Mesenchymal stem cell (in vitro differentiated cells and primary cell): ENCODE results near the gene MZF1.

ENCODE experiments used
- DNase-seq: peaks from one replicate; pipeline ENCODE4 v3.0.0-alpha.2; 2013
- H2AFZ ChIP-seq: one replicate; pipeline ENCODE4 v1.6.1; 2013; ENCODE audit warnings: low read depth, mild to moderate bottlenecking, control low read depth, inconsistent platforms, low read length, moderate library complexity
- H2AK5ac ChIP-seq: 2 replicates; pipeline ENCODE4 v1.6.1; 2013; ENCODE audit warnings: low read length, moderate library complexity, mild to moderate bottlenecking, inconsistent platforms; ENCODE audit not compliant: severe bottlenecking
- H2BK120ac ChIP-seq: one replicate; pipeline ENCODE4 v1.6.1; 2013; ENCODE audit warnings: low read depth, mild to moderate bottlenecking, inconsistent platforms, low read length, moderate library complexity
- H2BK12ac ChIP-seq, 2 experiments: one replicate each; pipeline ENCODE4 v1.6.1; 2013; ENCODE audit warnings: inconsistent platforms in 2 of 2, low read length in 2 of 2, mild to moderate bottlenecking in 2 of 2, moderate library complexity in 2 of 2, control low read depth in 1 of 2
- H2BK15ac ChIP-seq: one replicate; pipeline ENCODE4 v1.6.1; 2013; ENCODE audit warnings: mild to moderate bottlenecking, low read depth, inconsistent platforms; ENCODE audit not compliant: poor library complexity, severe bottlenecking
- H2BK5ac ChIP-seq: 2 replicates; pipeline ENCODE4 v1.6.1; 2013; ENCODE audit warnings: low read depth, mild to moderate bottlenecking, low read length, control low read depth, inconsistent platforms; ENCODE audit not compliant: poor library complexity, severe bottlenecking
- H3K14ac ChIP-seq, 2 experiments: one replicate each; pipeline ENCODE4 v1.6.1; 2013; ENCODE audit warnings: inconsistent platforms in 2 of 2, low read length in 2 of 2, control low read depth in 1 of 2, mild to moderate bottlenecking in 1 of 2, moderate library complexity in 1 of 2
- H3K18ac ChIP-seq, 2 experiments: one replicate each; pipeline ENCODE4 v1.6.1; 2013; ENCODE audit warnings: inconsistent platforms in 2 of 2, low read length in 2 of 2, control low read depth in 1 of 2, low read depth in 1 of 2, mild to moderate bottlenecking in 1 of 2
- H3K23ac ChIP-seq, 2 experiments: one replicate each; pipeline ENCODE4 v1.6.1; 2013; ENCODE audit warnings: inconsistent platforms in 2 of 2, low read length in 2 of 2, mild to moderate bottlenecking in 2 of 2, moderate library complexity in 2 of 2, control low read depth in 1 of 2
- H3K27ac ChIP-seq: 2 replicates; pipeline ENCODE4 v1.5.1; 2013; ENCODE audit warnings: mild to moderate bottlenecking, moderate library complexity, low read length, control low read depth, inconsistent platforms; ENCODE audit not compliant: poor library complexity, severe bottlenecking
- H3K27me3 ChIP-seq, 2 experiments: 2 replicates each; pipeline versions ENCODE4 v1.6.1 to v1.7.0; 2013; ENCODE audit warnings: low read length in 2 of 2, mild to moderate bottlenecking in 2 of 2, moderate library complexity in 2 of 2, control low read depth in 1 of 2, inconsistent platforms in 1 of 2; ENCODE audit not compliant: control insufficient read depth in 1 of 2, insufficient read depth in 1 of 2
- H3K36me3 ChIP-seq, 2 experiments: 2 replicates each; pipeline versions ENCODE4 v1.6.1 to v1.7.0; 2013; ENCODE audit warnings: low read length in 2 of 2, control low read depth in 1 of 2, inconsistent platforms in 1 of 2, low read depth in 1 of 2, mild to moderate bottlenecking in 1 of 2; ENCODE audit not compliant: insufficient read depth in 2 of 2, control insufficient read depth in 1 of 2
- H3K4ac ChIP-seq, 2 experiments: one replicate each; pipeline ENCODE4 v1.6.1; 2013; ENCODE audit warnings: inconsistent platforms in 2 of 2, low read length in 2 of 2, mild to moderate bottlenecking in 2 of 2, moderate library complexity in 2 of 2, control low read depth in 1 of 2, low read depth in 1 of 2
- H3K4me1 ChIP-seq: 2 replicates; pipeline ENCODE4 v1.6.1; 2013; ENCODE audit warnings: low read depth, low read length, control low read depth; ENCODE audit not compliant: control insufficient read depth, insufficient read depth
- H3K4me2 ChIP-seq: 2 replicates; pipeline ENCODE4 v1.6.1; 2013; ENCODE audit warnings: low read length, mild to moderate bottlenecking, inconsistent platforms; ENCODE audit not compliant: poor library complexity, severe bottlenecking
- H3K4me3 ChIP-seq, 2 experiments: 2 replicates each; pipeline versions ENCODE4 v1.5.1 to v1.7.0; 2013; ENCODE audit warnings: low read length in 2 of 2, mild to moderate bottlenecking in 2 of 2, control low read depth in 1 of 2, low read depth in 1 of 2; ENCODE audit not compliant: insufficient read depth in 1 of 2
- H3K79me1 ChIP-seq: replicated peaks from 2 replicates; pipeline ENCODE4 v1.6.1; 2013; ENCODE audit warnings: mild to moderate bottlenecking, control low read depth, low read length, inconsistent platforms; ENCODE audit not compliant: poor library complexity, severe bottlenecking
- H3K9ac ChIP-seq: 2 replicates; pipeline ENCODE4 v1.7.0; 2013; ENCODE audit warnings: mild to moderate bottlenecking, low read length, moderate library complexity
- H3K9me3 ChIP-seq: 2 replicates; pipeline ENCODE4 v1.7.0; 2013; ENCODE audit warnings: mild to moderate bottlenecking, low read length; ENCODE audit not compliant: control insufficient read depth
- H4K8ac ChIP-seq: one replicate; pipeline ENCODE4 v1.6.1; 2013; ENCODE audit warnings: inconsistent platforms, mild to moderate bottlenecking, low read length, moderate library complexity
- H4K91ac ChIP-seq: one replicate; pipeline ENCODE4 v1.6.1; 2013; ENCODE audit warnings: mild to moderate bottlenecking, low read length, inconsistent platforms
- WGBS: methylation state at CpG from one replicate; pipeline ENCODE4 v1.1.7; 2013; ENCODE audit warnings: mixed read lengths; 5-methylcytosine and 5-hydroxymethylcytosine counted together

Gene MZF1

GRCh38 chr19:58569191-58569942, 3.8 kb downstream of the MZF1 start:
- Histone ChIP-seq H3K36me3 (peaks cover 37 to 59% of the 10 kb centered on the region in 2 experiments), H4K91ac (peak overlapping the region; percentile 18), H3K4me3 (no peak overlapping the region), H3K4ac (no peak overlapping the region), H3K9ac (no peak overlapping the region), H3K23ac (no peak overlapping the region), H2AK5ac (no peak overlapping the region), H3K14ac (no peak overlapping the region), H2BK5ac (no peak overlapping the region), H2AFZ (no peak overlapping the region), H2BK12ac (no peak overlapping the region), H3K27me3 (no peaks in the 10 kb centered on the region), H3K79me1 (peaks cover 33% of the 10 kb centered on the region), H2BK15ac (no peak overlapping the region), H3K4me2 (no peak overlapping the region), H3K27ac (no peak overlapping the region), H2BK120ac (no peak overlapping the region), H3K4me1 (peaks cover 8% of the 10 kb centered on the region), H3K9me3 (no peaks in the 10 kb centered on the region), H3K18ac (no peak overlapping the region), H4K8ac (no peak overlapping the region)
- DNase-seq, result no peak
- 97% methylated on average over 6 of the region's 6 CpGs for WGBS

DNA sequence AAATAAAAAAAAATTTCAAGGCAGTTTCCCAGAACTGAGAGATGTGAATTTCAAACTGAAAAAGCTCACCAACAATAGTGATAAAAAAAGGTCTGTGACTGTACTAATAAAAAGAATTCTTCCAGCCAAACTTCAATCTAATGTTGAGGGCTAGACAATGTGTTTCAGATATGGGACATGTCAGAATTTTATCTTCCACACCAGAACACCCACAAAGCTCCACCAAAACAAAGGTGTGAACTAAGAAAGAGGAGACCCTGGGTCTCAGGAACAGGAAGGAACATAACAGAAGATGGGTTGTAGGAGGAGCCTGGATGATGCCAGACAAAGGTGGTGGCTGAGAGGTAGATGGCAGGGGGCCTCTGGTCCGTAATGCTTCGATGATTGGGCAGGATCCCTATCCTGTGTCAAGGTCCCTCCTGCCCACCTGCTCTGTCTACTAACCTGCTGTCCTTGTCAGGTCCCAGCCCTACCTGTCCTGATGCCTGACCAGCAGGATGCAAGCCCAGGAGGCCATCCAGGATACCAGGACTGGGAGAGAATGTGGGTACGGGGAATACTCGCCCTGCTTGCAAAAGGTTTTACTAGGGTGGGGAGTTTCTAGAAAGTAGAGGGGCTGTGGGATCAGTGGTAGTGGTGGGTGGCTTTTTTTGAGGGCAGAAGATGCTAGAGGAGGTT, 4.5 kb downstream of the MZF1 start:
- Histone ChIP-seq H3K9me3 (no peaks in the 10 kb centered on the region), H2BK15ac (no peak overlapping the region), H3K27ac (no peak overlapping the region), H3K36me3 (peaks cover 37 to 59% of the 10 kb centered on the region in 2 experiments), H3K18ac (no peak overlapping the region), H3K79me1 (peaks cover 33% of the 10 kb centered on the region), H3K9ac (peak overlapping the region; percentile 48), H2BK5ac (no peak overlapping the region), H3K27me3 (no peaks in the 10 kb centered on the region), H2BK120ac (no peak overlapping the region), H3K14ac (no peak overlapping the region), H3K4me1 (peaks cover 8% of the 10 kb centered on the region), H2AFZ (no peak overlapping the region), H4K91ac (no peak overlapping the region), H2AK5ac (no peak overlapping the region), H2BK12ac (no peak overlapping the region), H3K4me3 (peak overlapping the region in 1 of 2 experiments; percentile 15), H3K4me2 (no peak overlapping the region), H3K23ac (no peak overlapping the region), H4K8ac (no peak overlapping the region), H3K4ac (no peak overlapping the region)
- DNase-seq, result no peak
- 94% methylated on average over 4 of the region's 4 CpGs for WGBS

- 96% methylated on average over 4 of the region's 5 CpGs for WGBS
- Histone ChIP-seq H3K79me1 (peaks cover 46% of the 10 kb centered on the region), H3K27me3 (no peaks in the 10 kb centered on the region), H2AFZ (no peak overlapping the region), H3K14ac (no peak overlapping the region), H3K9ac (no peak overlapping the region), H3K9me3 (no peaks in the 10 kb centered on the region), H2BK120ac (no peak overlapping the region), H3K4me2 (no peak overlapping the region), H4K91ac (no peak overlapping the region), H3K18ac (no peak overlapping the region), H3K23ac (no peak overlapping the region), H3K4me1 (peaks cover 13% of the 10 kb centered on the region), H2AK5ac (no peak overlapping the region), H3K27ac (no peak overlapping the region), H2BK5ac (no peak overlapping the region), H2BK12ac (no peak overlapping the region), H3K4ac (no peak overlapping the region), H3K4me3 (no peak overlapping the region), H4K8ac (no peak overlapping the region), H2BK15ac (no peak overlapping the region), H3K36me3 (peaks cover 50 to 58% of the 10 kb centered on the region in 2 experiments)
- DNase-seq, result no peak
Measured at GRCh38 chr19:58566989-58567388, 6.1 kb downstream of the MZF1 start.

- Histone ChIP-seq H2BK15ac (no peak overlapping the region), H3K27me3 (no peaks in the 10 kb centered on the region), H2BK12ac (no peak overlapping the region), H3K4me2 (no peak overlapping the region), H2AFZ (no peak overlapping the region), H4K8ac (no peak overlapping the region), H3K23ac (no peak overlapping the region), H3K14ac (no peak overlapping the region), H3K79me1 (peaks cover 28% of the 10 kb centered on the region), H3K36me3 (peaks cover 25 to 26% of the 10 kb centered on the region in 2 experiments), H3K4me1 (peaks cover 18% of the 10 kb centered on the region), H3K4me3 (no peak overlapping the region), H3K27ac (no peak overlapping the region), H3K9ac (peak overlapping the region; percentile 74), H3K9me3 (no peaks in the 10 kb centered on the region), H4K91ac (no peak overlapping the region), H2AK5ac (no peak overlapping the region), H2BK120ac (no peak overlapping the region), H3K4ac (no peak overlapping the region), H2BK5ac (no peak overlapping the region), H3K18ac (no peak overlapping the region)
- WGBS, result 87% methylated on average over 5 of the region's 6 CpGs
- DNase-seq, result no peak
Measured at GRCh38 chr19:58563823-58564222, 9.3 kb downstream of the MZF1 start.
